H9 (cell line): ENCODE data around the gene APOBEC3B. TPM values are rescaled to one million over a fixed set of nuclear protein-coding genes. Genes with fewer than 3 reads are reported as not detected.

Source experiments
- DNase-seq: peaks from one replicate; pipeline ENCODE4 v3.0.0-alpha.2; 2017
- H2AFZ ChIP-seq: one replicate; pipeline ENCODE4 v1.6.1; 2013; ENCODE audit warnings: mild to moderate bottlenecking, low read length, control low read depth, moderate library complexity
- H2AK5ac ChIP-seq: 2 replicates; pipeline ENCODE4 v1.6.1; 2013; ENCODE audit warnings: low read length, control low read depth, mixed read lengths; ENCODE audit not compliant: insufficient read length
- H2BK120ac ChIP-seq: one replicate; pipeline ENCODE4 v1.6.1; 2013; ENCODE audit warnings: low read depth, mild to moderate bottlenecking, low read length, control low read depth, inconsistent platforms; ENCODE audit not compliant: poor library complexity, severe bottlenecking
- H2BK12ac ChIP-seq: 2 replicates; pipeline ENCODE4 v1.6.1; 2013; ENCODE audit warnings: low read length, control low read depth, mixed read lengths, low read depth; ENCODE audit not compliant: insufficient read length
- H2BK15ac ChIP-seq: 2 replicates; pipeline ENCODE4 v1.6.1; 2013; ENCODE audit warnings: low read depth, low read length, control low read depth
- H2BK20ac ChIP-seq: one replicate; pipeline ENCODE4 v1.6.1; 2013; ENCODE audit warnings: low read depth, mild to moderate bottlenecking, low read length, control low read depth, inconsistent platforms; ENCODE audit not compliant: poor library complexity, severe bottlenecking
- H2BK5ac ChIP-seq: 2 replicates; pipeline ENCODE4 v1.6.1; 2013; ENCODE audit warnings: low read length, control low read depth, mixed read lengths; ENCODE audit not compliant: insufficient read length
- H3K14ac ChIP-seq: 2 replicates; pipeline ENCODE4 v1.6.1; 2013; ENCODE audit warnings: low read length, control low read depth; ENCODE audit not compliant: insufficient read depth
- H3K18ac ChIP-seq: 2 replicates; pipeline ENCODE4 v1.6.1; 2013; ENCODE audit warnings: low read depth, mild to moderate bottlenecking, mixed read lengths, low read length, control low read depth; ENCODE audit not compliant: insufficient read length
- H3K23ac ChIP-seq: 2 replicates; pipeline ENCODE4 v1.6.1; 2013; ENCODE audit warnings: low read length, control low read depth, mixed read lengths, low read depth; ENCODE audit not compliant: insufficient read length
- H3K23me2 ChIP-seq: 2 replicates; pipeline ENCODE4 v1.6.1; 2013; ENCODE audit warnings: low read depth, mild to moderate bottlenecking, mixed read lengths, low read length, control low read depth; ENCODE audit not compliant: insufficient read length, poor library complexity, severe bottlenecking
- H3K27ac ChIP-seq: 2 replicates; pipeline ENCODE4 v1.5.1; 2013; ENCODE audit warnings: low read length, control low read depth, mixed read lengths, low read depth; ENCODE audit not compliant: insufficient read length
- H3K27me3 ChIP-seq: 2 replicates; pipeline ENCODE4 v1.6.1; 2013; ENCODE audit warnings: low read length, control low read depth, inconsistent platforms; ENCODE audit not compliant: insufficient read depth
- H3K4ac ChIP-seq: 2 replicates; pipeline ENCODE4 v1.6.1; 2013; ENCODE audit warnings: low read depth, mild to moderate bottlenecking, control low read depth, inconsistent platforms, low read length, moderate library complexity
- H3K4me1 ChIP-seq: 2 replicates; pipeline ENCODE4 v1.6.1; 2013; ENCODE audit warnings: low read length, control low read depth, inconsistent platforms; ENCODE audit not compliant: insufficient read depth
- H3K4me2 ChIP-seq: 2 replicates; pipeline ENCODE4 v1.6.1; 2013; ENCODE audit warnings: low read length, control low read depth, mixed read lengths; ENCODE audit not compliant: insufficient read length, insufficient read depth
- H3K56ac ChIP-seq: 2 replicates; pipeline ENCODE4 v1.6.1; 2013; ENCODE audit warnings: low read depth, mild to moderate bottlenecking, mixed read lengths, low read length, control low read depth; ENCODE audit not compliant: insufficient read length
- H3K79me1 ChIP-seq: 2 replicates; pipeline ENCODE4 v1.6.1; 2013; ENCODE audit warnings: low read depth, mild to moderate bottlenecking, moderate library complexity, low read length, control low read depth, inconsistent platforms; ENCODE audit not compliant: insufficient read depth, poor library complexity, severe bottlenecking
- H3K79me2 ChIP-seq: 2 replicates; pipeline ENCODE4 v1.6.1; 2013; ENCODE audit warnings: low read length, control low read depth, inconsistent platforms; ENCODE audit not compliant: insufficient read depth
- H3K9ac ChIP-seq: 2 replicates; pipeline ENCODE4 v1.6.1; 2013; ENCODE audit warnings: low read length, control low read depth, mixed read lengths; ENCODE audit not compliant: insufficient read length; ENCODE audit errors: extremely low read depth
- H3K9me3 ChIP-seq: one replicate; pipeline ENCODE4 v1.6.1; 2013; ENCODE audit warnings: low read depth, low read length, inconsistent platforms; ENCODE audit not compliant: control insufficient read depth
- H3T11ph ChIP-seq: one replicate; pipeline ENCODE4 v1.6.1; 2013; ENCODE audit warnings: mild to moderate bottlenecking, low read length, control low read depth, inconsistent platforms
- H4K20me1 ChIP-seq: one replicate; pipeline ENCODE4 v1.6.1; 2013; ENCODE audit not compliant: control insufficient read depth, insufficient read length, insufficient read depth
- H4K5ac ChIP-seq: 2 replicates; pipeline ENCODE4 v1.6.1; 2013; ENCODE audit warnings: low read depth, mild to moderate bottlenecking, mixed read lengths, low read length, control low read depth; ENCODE audit not compliant: insufficient read length
- H4K8ac ChIP-seq: replicated peaks from 2 replicates; pipeline ENCODE4 v1.6.1; 2013; ENCODE audit warnings: low read length, control low read depth, mixed read lengths, low read depth; ENCODE audit not compliant: insufficient read length
- H4K91ac ChIP-seq: 2 replicates; pipeline ENCODE4 v1.6.1; 2013; ENCODE audit warnings: low read depth, mild to moderate bottlenecking, moderate library complexity, mixed read lengths, low read length, control low read depth; ENCODE audit not compliant: insufficient read length
- H3K27ac Mint-ChIP-seq, 3 experiments: 2 replicates in 2 of 3; 3 replicates in 1 of 3; pipeline ENCODE4 v1.8.0; 2020 to 2021; ENCODE audit warnings: mixed read lengths in 3 of 3, mild to moderate bottlenecking in 1 of 3, moderate library complexity in 1 of 3
- H3K27me3 Mint-ChIP-seq: 2 replicates; pipeline ENCODE4 v1.8.0; 2021; ENCODE audit warnings: low read depth, mild to moderate bottlenecking, moderate library complexity, mixed read lengths
- H3K36me3 Mint-ChIP-seq, 3 experiments: 2 replicates in 2 of 3; 3 replicates in 1 of 3; pipeline ENCODE4 v1.8.0; 2020 to 2021; ENCODE audit warnings: low read depth in 3 of 3, mixed read lengths in 3 of 3; ENCODE audit not compliant: insufficient read depth in 1 of 3
- H3K4me1 Mint-ChIP-seq, 2 experiments: 2 replicates each; pipeline ENCODE4 v1.8.0; 2020; ENCODE audit warnings: mixed read lengths in 2 of 2
- H3K4me3 Mint-ChIP-seq, 2 experiments: 2 replicates in 1 of 2; 3 replicates in 1 of 2; pipeline ENCODE4 v1.8.0; 2020 to 2021; ENCODE audit warnings: mild to moderate bottlenecking in 2 of 2, mixed read lengths in 2 of 2, moderate library complexity in 1 of 2
- H3K9me3 Mint-ChIP-seq, 2 experiments: 2 replicates in 1 of 2; 3 replicates in 1 of 2; pipeline ENCODE4 v1.8.0; 2020; ENCODE audit warnings: mild to moderate bottlenecking in 2 of 2, mixed read lengths in 2 of 2, moderate library complexity in 1 of 2
- CTCF ChIP-seq: fragments of 200-600 bp; sonication (generic); conservative IDR thresholded peaks from 3 replicates; pipeline ENCODE4 v1.8.0; 2021; ENCODE audit warnings: antibody characterized with exemption, mild to moderate bottlenecking
- WGBS: extraction: QIAGEN DNeasy Blood & Tissue Kit; methylation state at CpG from one replicate; pipeline ENCODE4 v1.1.7; 2013; ENCODE audit warnings: missing lambda C conversion rate, low lambda C conversion rate, mixed read lengths; ENCODE audit not compliant: insufficient read length; ENCODE audit errors: extremely low coverage; 5-methylcytosine and 5-hydroxymethylcytosine counted together
- total RNA-seq: library from RNA; stranded (reverse); gene quantifications from 2 replicates; pipeline ENCODE4 v1.2.1, GENCODE V29; 2021

Gene APOBEC3B
- total RNA-seq, 1 experiment from 2014 or later: 29.0 TPM

DNA sequence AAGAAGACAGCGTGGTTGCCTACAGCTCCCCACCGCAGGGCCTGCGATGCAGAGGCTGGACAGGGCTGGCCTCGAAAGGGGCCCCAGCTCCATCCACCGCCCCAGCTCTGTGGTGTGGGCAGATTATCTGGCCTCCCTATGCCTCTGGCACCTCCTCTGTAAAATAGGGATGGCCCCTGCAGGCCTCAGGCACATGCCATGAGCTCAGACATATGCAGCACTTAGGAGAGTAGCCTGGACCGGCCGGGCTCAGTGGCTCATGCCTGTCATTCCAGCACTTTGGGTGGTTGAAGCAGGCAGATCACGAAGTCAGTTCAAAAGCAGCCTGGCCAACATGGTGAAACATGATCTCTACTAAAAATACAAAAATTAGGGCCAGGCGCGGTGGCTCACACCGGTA is 46.1 kb downstream of the APOBEC3B start:
- no peaks in the 10 kb centered on the region for H3K9me3 ChIP-seq
- H3K27ac ChIP-seq: no peak overlapping the region
- H3K27me3 Mint-ChIP-seq: no peaks in the 10 kb centered on the region
- no peak overlapping the region for H2AK5ac ChIP-seq
- no peak overlapping the region for H4K8ac ChIP-seq
- H3K23ac ChIP-seq: no peak overlapping the region
- no peak overlapping the region for H3K14ac ChIP-seq
- H3K4me2 ChIP-seq: no peak overlapping the region
- no peak for TF ChIP-seq CTCF
- no peak overlapping the region for H3K9ac ChIP-seq
- no peak overlapping the region for H3T11ph ChIP-seq
- no peaks in the 10 kb centered on the region for H4K20me1 ChIP-seq
- no peaks in the 10 kb centered on the region for H3K79me2 ChIP-seq
- H2BK5ac ChIP-seq: no peak overlapping the region
- H3K56ac ChIP-seq: no peak overlapping the region
- no peaks in the 10 kb centered on the region for H3K23me2 ChIP-seq
- H2BK12ac ChIP-seq: no peak overlapping the region
- H2BK20ac ChIP-seq: no peak overlapping the region
- H4K91ac ChIP-seq: no peak overlapping the region
- DNase-seq: no peak
- no peaks in the 10 kb centered on the region for H3K79me1 ChIP-seq
- H3K4ac ChIP-seq: no peak overlapping the region
- no peaks in the 10 kb centered on the region; a peak in 1 of 5 replicates for H3K9me3 Mint-ChIP-seq
- no peak overlapping the region for H2AFZ ChIP-seq
- H3K27ac Mint-ChIP-seq: peak overlapping the region in 1 of 3 experiments; percentile 40; a peak in 1 of 7 replicates
- H3K4me1 Mint-ChIP-seq: peaks cover 34 to 52% of the 10 kb centered on the region in 2 experiments
- H2BK120ac ChIP-seq: no peak overlapping the region
- no CpG with 5 or more reads among the region's 11 CpGs for WGBS
- H3K36me3 Mint-ChIP-seq: peaks cover 6 to 29% (median 23%) of the 10 kb centered on the region in 3 experiments
- no peak overlapping the region for H4K5ac ChIP-seq
- H2BK15ac ChIP-seq: no peak overlapping the region
- no peak overlapping the region for H3K18ac ChIP-seq
- H3K4me3 Mint-ChIP-seq: no peak overlapping the region; a peak in 1 of 5 replicates
- no peaks in the 10 kb centered on the region for H3K27me3 ChIP-seq
- no peaks in the 10 kb centered on the region; the same call in 1 of the 2 replicates for H3K4me1 ChIP-seq
